OCI-LY1 (cell line): ENCODE measurements around the gene GULP1.

ENCODE experiments used
- CTCF ChIP-seq: fragments of 200-600 bp; sonication (generic), shearing (Covaris generic); IDR thresholded peaks from 2 replicates; pipeline ENCODE4 v1.5.1; 2017; ENCODE audit warnings: mild to moderate bottlenecking, antibody characterized with exemption, low read length, moderate library complexity, mixed read lengths
- EZH2 ChIP-seq: fragments of 200-600 bp; sonication (generic), shearing (Covaris generic); IDR thresholded peaks from 2 replicates; pipeline ENCODE4 v1.8.0; 2017; ENCODE audit warnings: borderline replicate concordance, mixed run types, mild to moderate bottlenecking, antibody characterized with exemption, low read length, moderate library complexity, mixed read lengths

DNA sequence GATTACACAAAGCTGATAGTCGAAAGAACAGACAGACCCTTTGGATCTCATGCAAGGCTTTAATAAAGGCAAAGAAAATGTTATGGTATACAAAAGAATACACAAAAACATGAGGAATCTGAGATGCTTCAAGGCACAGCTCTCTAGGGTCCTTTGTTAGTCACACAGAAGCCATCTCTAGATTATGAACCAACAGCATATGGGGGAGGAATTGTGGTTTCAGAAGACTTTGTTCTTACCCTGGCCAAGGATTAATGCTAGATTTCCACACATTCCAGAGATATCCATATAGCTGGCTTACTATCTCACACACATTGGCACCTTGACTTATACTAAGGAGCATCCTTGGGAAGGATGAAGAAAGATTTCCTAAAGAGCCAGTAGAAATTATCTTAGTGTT, 206.1 kb downstream of the GULP1 start:
- TF ChIP-seq EZH2 (no peak), CTCF (no peak)
